NCI-H774 (cell line): ENCODE results near the gene PPAT.
"Not testable (repeated sequence)": the region's sequence is repeated elsewhere in the genome, so short reads cannot be mapped to it uniquely, and the experiment has no call there.

Experiments
- DNase-seq: peaks from one replicate; lab custom pipeline; 2025; lab: John Stamatoyannopoulos, UW

The PPAT gene

DNA sequence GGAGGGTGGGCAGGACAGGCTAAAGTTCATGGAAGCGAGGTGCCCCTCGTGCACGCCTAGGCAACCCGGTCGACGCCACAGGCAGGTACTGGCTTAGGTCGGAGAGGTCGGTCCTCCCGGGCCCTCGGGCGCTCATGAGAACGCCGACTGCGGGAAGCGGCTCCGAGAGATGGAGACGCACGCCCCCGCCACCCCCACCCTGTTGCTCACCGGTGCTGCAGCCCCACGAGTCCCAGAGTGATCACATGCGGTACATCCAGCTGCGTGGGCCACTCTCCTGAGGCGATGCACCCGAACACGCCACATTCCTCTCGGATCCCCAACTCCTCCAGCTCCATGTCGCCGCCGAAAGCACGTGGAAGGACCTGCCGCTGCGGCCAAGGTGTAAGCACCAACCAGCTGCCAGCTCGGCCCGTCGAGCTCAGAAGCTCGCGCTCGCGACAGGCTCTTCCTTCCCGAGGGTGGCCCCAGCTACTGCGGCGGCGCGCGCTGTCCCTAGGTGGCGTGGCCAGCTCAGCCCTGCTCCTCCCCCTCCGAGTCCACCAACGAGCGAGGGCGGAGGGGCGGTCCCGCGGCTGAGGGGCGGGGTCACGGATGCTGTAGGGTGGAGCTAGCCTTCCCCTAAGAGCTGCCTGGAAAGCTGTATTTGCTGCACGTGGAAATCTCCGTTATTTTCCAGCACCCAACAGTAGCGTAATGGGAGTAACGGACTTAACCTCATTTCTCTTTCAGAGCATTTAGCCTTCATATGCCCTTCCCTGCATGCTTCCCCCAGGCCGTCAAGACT, at the start of gene PPAT:
PPAT (minus strand) TSS at position 476 of the 787 bp plus-strand sequence; CDS start at position 338, 138 bp downstream.
- peak; percentile 96 for DNase-seq

DNA sequence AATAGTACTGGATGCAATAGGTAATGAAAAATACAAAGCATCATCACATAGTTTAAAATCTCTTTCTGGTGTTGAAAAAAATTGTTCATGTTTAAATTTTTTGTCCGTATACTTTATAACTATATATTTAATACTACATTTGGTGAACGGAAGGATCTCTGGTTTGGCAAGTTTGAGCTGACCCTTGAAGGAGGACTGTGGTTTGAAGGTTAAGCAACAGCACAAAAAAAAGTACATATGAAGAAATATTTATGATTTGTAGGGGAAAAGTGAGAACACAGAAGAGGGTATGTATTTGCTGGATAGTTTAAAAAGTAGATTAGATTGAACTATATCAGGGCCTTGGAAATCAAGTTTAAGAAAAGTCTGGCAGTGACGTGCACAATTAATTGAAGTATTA, 45.3 kb upstream of the PPAT start:
- no peak for DNase-seq

DNA sequence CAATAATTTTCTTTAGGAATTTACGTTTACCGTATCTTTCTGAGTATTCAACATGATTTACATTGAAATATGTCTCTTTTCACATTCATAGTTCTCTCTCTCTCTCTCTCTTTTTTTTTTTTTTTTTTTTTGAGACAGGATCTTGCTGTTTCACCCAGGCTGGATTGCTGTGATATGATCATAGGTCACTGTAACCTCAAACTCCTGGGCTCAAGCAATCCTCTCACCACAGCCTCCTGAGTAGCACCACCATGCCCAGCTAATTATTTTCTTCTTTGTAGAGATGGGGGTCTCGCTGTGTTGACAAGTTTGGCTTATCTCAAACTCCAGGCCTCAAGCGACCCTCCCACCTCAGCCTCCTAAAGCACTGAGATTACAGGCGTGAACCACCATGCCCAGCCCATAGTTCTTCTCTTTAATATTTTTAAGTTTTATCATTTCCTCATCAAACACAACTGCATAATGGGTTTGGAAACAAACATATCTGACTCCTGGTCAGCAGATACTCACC, 41.8 kb upstream of the PPAT start:
- DNase-seq: no peak

DNA sequence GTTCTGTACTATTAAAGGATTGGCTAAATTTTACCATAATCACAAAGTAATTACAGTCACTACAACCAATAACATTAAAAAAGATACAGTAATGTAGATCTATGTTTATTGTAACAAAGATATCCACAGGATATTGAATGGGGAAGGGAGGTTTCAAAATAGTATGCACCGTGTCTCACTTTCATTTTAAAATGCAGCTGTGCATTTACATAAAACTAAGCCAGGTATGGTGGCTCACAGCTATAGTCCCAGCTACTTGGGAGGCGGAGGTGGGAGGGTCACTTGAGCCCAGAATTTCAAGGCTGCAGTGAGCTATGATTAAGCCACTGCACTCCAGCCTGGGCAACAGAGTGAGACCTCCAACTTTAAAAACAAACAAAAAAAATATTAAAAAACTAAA, 40.5 kb upstream of the PPAT start:
- DNase-seq: no peak

DNA sequence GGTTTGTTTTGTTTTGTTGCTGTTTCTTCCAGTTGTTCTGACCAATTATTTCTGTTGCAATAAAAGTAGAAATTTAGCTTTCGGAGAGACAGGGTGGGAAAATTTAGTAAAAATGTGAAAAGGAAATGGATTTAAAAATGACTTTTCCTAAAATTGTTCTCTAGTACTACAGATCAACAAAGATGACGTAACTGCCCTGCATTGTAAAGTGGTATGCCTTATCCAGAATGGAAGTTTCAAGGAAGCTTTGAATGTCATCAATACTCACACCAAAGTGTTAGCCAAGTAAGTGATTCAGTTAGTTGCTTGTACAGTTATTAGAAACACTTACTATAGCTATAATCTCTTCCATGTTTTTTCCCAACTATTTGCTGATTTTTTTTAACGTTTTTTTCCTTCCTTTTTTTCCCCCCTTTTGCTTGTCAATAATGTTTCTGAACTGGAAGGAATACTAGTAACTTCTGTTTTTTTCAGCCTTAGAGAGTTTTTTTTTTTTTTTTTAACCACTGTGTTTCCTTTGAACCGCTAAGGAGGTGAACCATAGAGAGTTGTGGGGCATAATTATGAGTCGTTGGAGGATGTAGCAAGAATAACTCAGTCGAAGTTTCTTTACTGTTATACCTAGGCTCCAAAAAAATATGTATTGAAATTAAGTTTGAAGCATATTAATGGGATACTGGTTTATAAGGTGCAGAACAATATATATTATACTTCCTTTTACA, 34.2 kb upstream of the PPAT start:
- DNase-seq: no peak

DNA sequence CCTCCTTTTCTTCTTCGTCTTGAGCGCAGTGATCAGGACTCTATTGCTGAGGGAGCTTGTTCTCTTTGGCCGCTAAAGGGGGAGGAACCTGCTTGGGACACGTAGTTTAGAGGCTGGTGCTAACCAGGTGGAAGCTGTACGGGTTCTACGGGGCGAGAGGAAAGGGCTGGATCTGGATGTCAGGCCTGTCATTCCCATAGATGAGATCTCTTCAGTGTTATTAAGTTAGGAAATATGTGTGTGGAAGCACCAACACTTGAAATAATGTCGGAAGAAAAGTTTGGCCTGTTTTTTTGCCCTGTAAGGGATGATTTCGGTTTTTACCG, 32.6 kb upstream of the PPAT start:
- no peak for DNase-seq

DNA sequence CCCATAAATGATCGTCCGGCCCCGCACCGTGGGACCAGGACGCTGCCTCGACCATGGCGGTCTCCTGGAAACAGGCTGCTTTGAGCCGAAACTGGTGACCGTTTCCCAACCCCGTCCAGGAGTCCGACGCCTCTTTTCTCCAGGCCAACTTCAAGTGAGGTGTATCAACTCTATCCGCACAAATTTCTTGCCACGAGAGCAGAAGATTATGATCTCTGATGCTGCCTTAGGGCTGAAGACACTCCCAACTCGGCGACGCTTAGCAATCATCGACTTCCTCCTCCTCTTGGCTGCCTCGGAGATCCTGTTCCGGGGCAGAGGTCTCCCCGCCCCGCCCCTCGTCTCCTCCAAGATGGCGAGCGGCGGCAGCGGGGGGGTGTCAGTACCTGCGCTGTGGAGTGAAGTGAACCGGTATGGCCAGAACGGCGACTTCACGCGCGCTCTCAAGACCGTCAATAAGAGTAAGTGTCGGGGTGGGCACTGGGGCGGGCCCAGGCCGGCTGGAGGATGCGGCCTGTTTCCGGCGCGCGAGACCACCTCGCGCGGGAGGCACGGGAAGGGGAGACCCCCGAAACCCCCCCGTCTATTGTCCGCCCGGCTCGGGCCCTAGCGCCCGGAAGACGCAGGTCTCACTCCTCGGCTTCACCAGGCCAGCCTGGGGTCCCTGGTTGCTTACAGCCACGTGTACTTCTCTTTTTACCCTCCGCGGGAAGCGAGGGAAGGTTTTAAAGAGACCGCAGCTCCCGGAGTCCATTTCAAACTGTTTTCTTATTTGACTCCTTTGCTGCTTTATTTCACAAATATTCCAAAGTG, 32.1 kb upstream of the PPAT start, which contains the start of gene SRP72:
SRP72 (plus strand) TSS at position 334 of the 813 bp plus-strand sequence; CDS start at position 353, 19 bp downstream.
- peak; percentile 80 for DNase-seq

DNA sequence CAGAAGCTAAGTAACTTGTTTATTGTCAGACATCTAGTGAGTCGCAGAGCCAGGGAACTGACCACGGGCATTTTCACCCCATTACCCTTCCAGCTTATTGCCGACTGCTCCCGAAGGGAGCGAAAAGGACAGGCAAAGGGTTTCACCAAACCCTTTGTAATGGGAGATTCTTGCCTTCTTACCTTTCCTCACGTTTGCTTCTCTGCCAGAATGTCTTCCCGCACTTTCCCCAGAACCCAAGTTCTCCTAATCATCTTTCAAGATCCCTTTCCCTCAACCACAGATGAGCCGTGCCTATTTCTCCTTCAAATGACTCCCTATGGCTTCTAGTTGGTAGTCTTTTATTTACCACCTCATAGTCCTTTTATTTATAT, 31.5 kb upstream of the PPAT start:
- no peak for DNase-seq

DNA sequence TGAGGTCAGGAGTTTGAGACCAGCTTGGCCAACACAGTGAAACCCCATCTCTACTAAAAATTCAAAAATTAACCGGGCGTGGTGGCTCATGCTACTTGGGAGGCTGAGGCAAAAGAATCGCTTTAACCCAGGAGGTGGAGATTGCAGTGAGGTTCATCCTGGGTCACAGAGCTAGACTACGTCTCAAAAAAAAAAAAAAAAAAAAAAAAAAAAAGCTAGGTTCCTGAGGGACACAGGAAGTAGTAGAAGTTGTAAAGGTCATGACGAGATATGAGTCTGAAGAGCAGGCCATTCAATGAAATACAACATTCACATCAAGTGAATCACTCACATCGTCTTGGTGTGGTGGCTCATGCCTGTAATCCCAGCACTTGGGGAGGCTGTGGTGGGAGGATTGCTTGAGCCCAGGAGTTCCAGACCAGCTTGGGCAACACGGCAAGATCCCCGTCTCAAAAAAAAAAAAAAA, 30.9 kb upstream of the PPAT start:
- not testable (repeated sequence) for DNase-seq

DNA sequence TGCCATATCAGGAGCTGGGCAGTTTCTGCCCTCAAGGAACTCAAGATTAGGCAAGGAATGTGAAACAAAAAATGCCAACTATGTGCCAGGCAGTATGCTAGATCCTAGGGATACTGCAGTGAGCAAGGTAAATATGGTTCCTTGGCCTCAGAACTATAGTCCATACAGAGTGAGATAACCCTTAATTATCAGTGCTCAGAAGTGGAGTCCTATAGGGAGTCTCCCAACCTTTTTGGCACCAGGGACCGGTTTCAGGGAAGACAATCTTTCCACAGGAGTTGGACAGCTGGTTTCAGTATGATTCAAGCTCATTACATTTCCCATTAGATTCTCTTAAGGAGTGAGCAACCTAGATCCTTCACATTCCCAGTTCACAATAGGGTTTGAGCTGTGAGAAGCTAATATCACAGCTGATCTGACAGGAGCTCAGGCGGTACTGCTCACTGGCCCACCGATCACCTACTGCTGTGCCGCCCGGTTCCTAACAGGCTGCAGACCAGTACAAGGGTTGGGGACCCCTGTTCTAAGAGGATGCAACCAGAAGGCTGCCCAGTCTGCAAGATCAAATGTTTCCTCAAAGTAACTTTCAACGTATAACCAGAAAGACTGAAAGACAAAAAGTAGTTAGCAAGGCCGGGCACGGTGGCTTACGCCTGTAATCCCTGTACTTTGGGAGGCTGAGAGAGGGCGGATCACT, 30.3 kb upstream of the PPAT start:
- no peak for DNase-seq

DNA sequence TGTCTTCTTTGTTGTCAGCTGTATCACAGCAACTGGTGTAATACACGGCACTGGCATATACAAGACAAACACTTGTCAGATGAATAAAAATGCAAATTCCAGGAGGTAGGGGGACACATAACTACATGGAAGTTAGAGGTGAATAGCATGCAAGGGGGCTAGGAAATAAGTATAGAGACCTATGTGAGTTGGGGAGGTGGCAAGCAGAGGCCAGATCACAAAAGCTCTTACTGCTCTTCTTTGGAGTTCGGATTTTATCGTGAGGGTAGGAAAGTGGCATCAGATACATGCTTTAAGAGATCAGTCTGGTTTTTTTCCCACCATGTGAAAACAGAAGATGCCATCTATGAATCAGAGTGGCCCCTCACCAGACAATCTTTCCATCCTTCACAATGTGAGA, 29.2 kb upstream of the PPAT start:
- DNase-seq: no peak

DNA sequence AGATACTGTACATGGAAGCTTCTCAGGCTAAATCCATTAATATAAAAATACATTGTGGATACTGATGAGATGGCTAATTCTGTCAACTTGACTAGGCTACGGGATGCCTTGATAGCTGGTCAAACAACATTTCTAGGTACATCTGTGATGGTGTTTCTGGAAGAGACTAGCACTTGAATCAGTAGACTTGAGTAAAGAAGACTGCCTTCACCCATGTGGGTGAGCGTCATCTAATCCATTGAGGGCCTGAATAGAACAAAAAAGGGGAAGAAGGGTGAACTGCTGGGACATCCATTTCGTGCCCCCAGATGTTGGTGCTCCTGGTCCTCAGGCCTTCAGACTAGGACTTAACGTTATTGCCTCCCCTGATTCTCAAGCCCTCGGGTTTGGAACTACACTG, 28.3 kb upstream of the PPAT start:
- DNase-seq: no peak

DNA sequence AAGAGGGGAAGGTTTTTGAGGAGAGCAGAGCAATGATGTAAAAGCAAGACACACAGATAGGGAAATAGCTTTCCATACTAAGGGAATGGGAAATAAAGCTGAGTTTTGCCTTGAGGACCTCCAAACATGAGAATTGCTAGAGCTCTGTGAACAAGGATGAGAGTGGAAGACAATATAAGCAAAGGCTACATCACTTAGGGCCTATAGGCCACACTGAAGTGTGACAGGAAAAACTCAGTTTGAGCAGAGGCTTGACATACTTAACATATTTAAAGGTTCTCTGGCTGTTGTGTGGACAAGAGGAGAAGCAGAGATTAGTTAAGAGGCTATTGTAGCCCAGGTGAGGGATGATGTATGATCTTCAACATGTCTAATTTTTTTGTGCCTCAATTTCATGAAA, 26.7 kb upstream of the PPAT start:
- DNase-seq: no peak

DNA sequence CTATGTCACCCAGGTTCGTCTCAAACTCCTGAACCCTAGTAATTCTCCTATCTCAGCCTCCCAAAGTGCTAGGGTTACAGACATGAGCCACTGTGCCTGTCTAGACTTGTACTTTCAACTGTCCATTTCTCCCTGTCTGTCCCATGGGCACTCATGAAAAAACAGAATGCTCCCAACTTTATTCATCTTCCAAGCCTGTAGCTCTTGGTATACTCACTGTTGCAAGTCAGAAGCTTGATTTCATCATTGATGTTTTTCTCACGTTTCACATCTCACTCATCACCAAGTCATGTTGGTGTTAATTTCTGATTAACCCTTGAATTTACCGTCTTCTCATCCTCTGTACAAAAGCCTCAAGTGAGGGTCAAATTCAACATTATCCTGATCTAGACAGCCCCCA, 24.7 kb upstream of the PPAT start:
- DNase-seq: no peak

DNA sequence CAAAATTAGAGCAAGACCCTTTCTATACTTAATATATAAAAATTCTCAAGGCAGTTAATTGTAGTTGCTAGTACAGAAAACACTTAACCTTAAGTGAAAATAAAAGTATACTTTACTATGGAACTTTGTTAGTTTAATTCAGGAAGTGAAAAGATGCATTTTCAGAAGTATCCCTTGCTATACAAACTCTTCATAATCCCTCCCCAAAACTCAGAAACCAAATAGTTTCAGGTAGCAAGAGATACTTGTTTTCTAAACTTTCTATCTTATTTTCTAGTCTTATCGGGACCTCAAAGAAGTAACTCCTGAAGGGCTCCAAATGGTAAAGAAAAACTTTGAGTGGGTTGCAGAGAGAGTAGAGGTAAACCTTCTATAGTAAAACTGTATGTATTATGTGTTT, 14.9 kb upstream of the PPAT start:
- no peak for DNase-seq

DNA sequence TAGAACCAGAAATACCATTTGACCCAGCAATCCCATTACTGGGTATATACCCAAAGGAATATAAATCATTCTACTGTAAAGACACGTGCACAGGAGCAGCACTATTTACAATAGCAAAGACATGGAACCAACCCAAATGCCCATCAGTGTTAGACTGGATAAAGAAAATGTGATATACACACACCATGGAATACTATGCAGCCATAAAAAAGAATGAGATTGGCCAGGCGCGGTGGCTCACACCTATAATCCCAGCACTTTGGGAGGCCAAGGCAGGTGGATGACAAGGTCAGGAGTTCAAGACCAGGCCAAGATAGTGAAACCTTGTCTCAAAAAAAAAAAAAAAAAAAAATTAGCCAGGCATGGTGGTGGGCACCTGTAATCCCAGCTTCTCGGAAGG, 14.1 kb upstream of the PPAT start:
- DNase-seq: not testable (repeated sequence)

DNA sequence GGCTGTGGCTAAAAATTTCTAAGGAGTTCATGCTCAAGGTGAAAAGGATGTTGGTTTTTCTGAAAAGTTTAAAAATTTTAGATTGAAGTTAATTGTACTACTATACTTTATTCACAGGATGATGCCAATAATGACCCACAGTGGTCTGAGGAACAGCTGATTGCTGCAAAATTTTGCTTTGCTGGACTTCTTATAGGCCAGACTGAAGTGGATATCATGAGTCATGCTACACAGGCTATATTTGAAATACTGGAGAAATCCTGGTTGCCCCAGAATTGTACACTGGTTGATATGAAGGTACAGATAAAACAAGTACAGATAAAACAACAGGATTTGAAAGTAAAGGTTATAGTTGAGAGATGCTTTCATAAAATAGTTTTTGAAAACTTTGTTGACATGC, 12.9 kb upstream of the PPAT start:
- no peak for DNase-seq

DNA sequence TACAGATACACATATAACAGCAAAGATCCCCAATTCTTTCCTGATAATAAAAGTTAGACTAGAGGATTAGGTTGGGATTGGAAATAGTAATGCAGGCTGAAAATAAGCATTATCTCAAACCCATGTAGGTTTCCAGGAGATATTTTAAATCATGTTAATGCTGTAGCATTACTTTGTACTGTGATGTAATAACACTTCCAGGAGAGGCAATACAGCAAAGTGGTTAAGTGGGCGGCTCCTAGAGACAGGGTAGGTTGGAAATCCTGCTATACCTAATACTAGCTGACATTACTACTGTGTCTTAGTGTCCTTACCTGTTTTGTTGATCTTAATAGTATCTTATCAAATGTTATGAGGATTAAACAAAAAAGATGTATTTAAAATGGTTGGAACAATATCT, 10.3 kb upstream of the PPAT start:
- DNase-seq: no peak

DNA sequence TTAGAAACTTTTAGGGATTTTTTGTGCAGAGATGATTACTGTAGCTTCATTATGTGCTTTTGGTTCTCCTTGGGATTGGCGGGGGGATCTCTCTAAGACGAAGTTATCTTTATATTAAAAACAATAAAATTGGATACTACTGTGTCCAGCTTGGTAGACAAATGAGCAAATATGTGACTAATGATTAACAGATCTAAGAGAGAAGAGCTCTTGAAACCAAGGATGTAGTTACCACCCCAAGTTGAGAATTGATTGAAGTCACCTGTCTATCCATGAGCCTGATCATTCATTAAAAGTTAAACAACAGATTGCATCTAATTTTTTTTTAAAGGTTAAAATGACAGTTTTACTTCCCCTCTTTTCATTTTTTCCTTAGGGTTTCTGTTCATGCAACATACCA, 9.3 kb upstream of the PPAT start:
- no peak for DNase-seq

DNA sequence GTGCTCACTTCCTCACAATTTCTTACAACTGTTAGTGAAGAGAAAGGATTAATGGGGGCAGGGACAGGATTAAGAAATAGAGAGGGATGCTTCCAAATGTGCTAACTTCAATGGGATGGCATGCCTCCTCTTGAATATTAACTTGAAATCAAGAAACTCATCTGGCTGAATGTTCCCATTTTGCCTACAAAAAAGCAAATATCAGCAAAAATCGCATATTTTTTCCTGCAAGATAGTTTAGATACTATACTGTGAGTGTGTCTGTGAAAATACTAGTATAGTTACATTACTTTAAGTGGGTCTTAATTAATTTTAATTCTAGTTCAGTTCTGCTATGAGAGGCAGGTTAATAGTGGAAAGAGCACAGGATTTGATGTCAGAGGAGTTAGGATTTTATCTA, 5.6 kb upstream of the PPAT start:
- no peak for DNase-seq

DNA sequence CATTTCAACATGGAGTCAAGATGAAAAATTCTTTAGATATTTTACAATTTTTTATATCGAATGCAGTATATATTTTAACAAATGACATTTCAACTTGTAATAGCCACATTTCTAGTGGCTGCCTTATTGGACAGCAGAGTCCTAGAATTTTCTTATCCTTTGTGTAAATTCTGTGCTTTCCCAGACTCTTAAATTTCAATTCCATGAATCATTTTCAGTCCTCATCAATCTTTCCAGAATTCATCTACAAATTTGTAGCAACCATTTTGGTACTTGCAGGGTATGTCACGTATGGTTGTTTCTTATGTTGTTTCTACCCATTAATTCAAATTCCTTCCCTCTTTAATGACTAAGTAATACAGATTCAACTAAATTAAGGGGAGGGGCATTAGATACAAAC, 3.4 kb upstream of the PPAT start:
- DNase-seq: no peak

DNA sequence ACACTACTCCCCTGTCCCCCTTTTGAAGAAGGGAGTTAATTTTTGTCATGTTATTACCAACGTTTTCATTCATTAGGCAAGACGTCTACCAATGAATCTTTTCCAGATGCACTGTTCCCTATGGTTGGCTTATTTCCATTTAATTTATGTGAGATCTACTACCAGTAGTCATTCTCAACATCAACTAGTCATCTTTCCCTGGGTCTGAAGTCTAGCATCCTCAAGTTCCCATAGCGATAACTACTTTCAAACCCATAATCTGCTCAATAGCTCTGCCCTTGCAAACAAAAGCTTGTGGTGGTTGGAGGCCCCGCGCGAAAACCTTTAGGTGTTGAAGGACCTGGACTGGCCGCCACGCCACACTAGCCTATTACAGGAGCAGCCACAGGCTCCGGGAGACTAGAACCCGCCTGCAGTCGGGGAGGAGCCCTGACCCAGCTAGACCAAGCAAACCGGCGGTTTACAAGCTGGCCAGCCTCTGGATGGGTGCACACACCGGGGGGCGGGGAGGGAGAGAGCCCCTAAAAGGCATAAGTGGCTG, 746 bp downstream of the PPAT start:
- DNase-seq: peak; percentile 59
